K562 (cell line): Measurements from ENCODE around the gene MACROD2.

Experiments used
- EP300 ChIP-seq: IDR thresholded peaks from 2 replicates; pipeline ENCODE4 v1.6.1; 2012; ENCODE audit warnings: low read length, improper control_type of control experiment
- EZH2 ChIP-seq: IDR thresholded peaks from 2 replicates; pipeline ENCODE4 v1.6.1; 2012; ENCODE audit warnings: low read depth, mild to moderate bottlenecking, inconsistent platforms, low read length, borderline replicate concordance
- FOXK2 ChIP-seq, 2 experiments: fragments of 450-650 bp; IDR thresholded peaks in 1 of 2; conservative IDR thresholded peaks in 1 of 2; 2 replicates each; pipeline ENCODE4 v1.6.1; 2016; ENCODE audit warnings: low read depth in 2 of 2, mild to moderate bottlenecking in 1 of 2
- U2AF1 ChIP-seq: fragments of 200-400 bp; formaldehyde crosslinking; optimal IDR thresholded peaks from 2 replicates; pipeline ENCODE3; 2017; ENCODE audit warnings: mild to moderate bottlenecking, low read depth, low read length, moderate library complexity
- ZNF124 ChIP-seq: sonication (generic); formaldehyde crosslinking; IDR thresholded peaks from 2 replicates; pipeline ENCODE4 v1.8.1; 2022; ENCODE audit warnings: missing genetic modification reagents
- ZNF140 ChIP-seq: fragments of 250-450 bp; sonication (Bioruptor Pico); IDR thresholded peaks from 2 replicates; pipeline ENCODE4 v1.8.0; 2021; ENCODE audit warnings: moderate library complexity, mild to moderate bottlenecking, inconsistent platforms

- TF ChIP-seq U2AF1 (no peak), ZNF124 (CRISPR knock-in tag) (no peak), EP300 (no peak), ZNF140 (CRISPR knock-in tag) (no peak), FOXK2 (conservative IDR thresholded peaks at IDR 0.05 in 1 of 2, IDR thresholded peaks at IDR 0.05 in 1 of 2; ENCODE audit: low read depth in 2 of 2) (no peak), EZH2 (no peak)
Measured at GRCh38 chr20:15618912-15619311, 1623.6 kb downstream of the MACROD2 start.
